ENCODE data around the gene MAP2K1.
"Not testable (repeated sequence)": the region's sequence is repeated elsewhere in the genome, so short reads cannot be mapped to it uniquely, and the experiment has no call there.

Gene MAP2K1

GRCh38 chr15:66386204-66387123 lies at the start of gene MAP2K1:
Gene MAP2K1 (plus strand): TSS chr15:66386912. CDS start chr15:66387348, 436 bp downstream.
- peak; percentile 89 for DNase-seq (ENCODE audit: low read depth)
- peak within 1 kb of the TSS; percentile 74 for H3K4me3 ChIP-seq (ENCODE audit: low read depth, low read length)
- peak; percentile 74 for TF ChIP-seq CTCF (IDR thresholded peaks at IDR 0.05; ENCODE audit: low read depth, low read length, missing control alignments)

- not testable (repeated sequence) for DNase-seq (ENCODE audit: low read depth); H3K4me3 ChIP-seq (ENCODE audit: low read depth, low read length)
These were observed 38.2 kb upstream of the MAP2K1 start for GRCh38 chr15:66348530-66348929.

GRCh38 chr15:66356077-66356358 lies 30.7 kb upstream of the MAP2K1 start:
- no peak for DNase-seq (ENCODE audit: low read depth)
- peak overlapping the region; percentile 81 for H3K4me3 ChIP-seq (ENCODE audit: low read depth, low read length)
- TF ChIP-seq CTCF (IDR thresholded peaks at IDR 0.05; ENCODE audit: low read depth, low read length, missing control alignments) = no peak

- DNase-seq (ENCODE audit: low read depth) = peak; percentile 95
- TF ChIP-seq CTCF (IDR thresholded peaks at IDR 0.05; ENCODE audit: low read depth, low read length, missing control alignments) = no peak
These were observed 30.1 kb upstream of the MAP2K1 start, which contains the start of gene TIPIN for GRCh38 chr15:66356359-66357236. Gene TIPIN (minus strand): TSS chr15:66356685. CDS start chr15:66352947, 3,738 bp downstream.

GRCh38 chr15:66359740-66360139 lies 27.0 kb upstream of the MAP2K1 start:
- peak; percentile 52 for DNase-seq (ENCODE audit: low read depth)
- H3K4me3 ChIP-seq (ENCODE audit: low read depth, low read length) = no peak overlapping the region
- no peak for TF ChIP-seq CTCF (IDR thresholded peaks at IDR 0.05; ENCODE audit: low read depth, low read length, missing control alignments)

More at GRCh38 chr15:66356359-66357236, 30.1 kb upstream of the MAP2K1 start, which contains the start of gene TIPIN:
- peak within 1 kb of the TSS; percentile 81 for H3K4me3 ChIP-seq (ENCODE audit: low read depth, low read length)

- not testable (repeated sequence) for H3K4me3 ChIP-seq (ENCODE audit: low read depth, low read length); DNase-seq (ENCODE audit: low read depth)
These were observed 24.8 kb upstream of the MAP2K1 start for GRCh38 chr15:66361745-66362460.

GRCh38 chr15:66362776-66363175 lies 23.9 kb upstream of the MAP2K1 start:
- no peak for DNase-seq (ENCODE audit: low read depth)
- no peak for TF ChIP-seq CTCF (IDR thresholded peaks at IDR 0.05; ENCODE audit: low read depth, low read length, missing control alignments)
- H3K4me3 ChIP-seq (ENCODE audit: low read depth, low read length) = no peak overlapping the region
